T-helper 2 cell treated with Interferon-gamma antibody and Interleukin-4, amounts not matched to agents 100 ng/mL and 5 ng/mL, for 36 hours (primary cell): ENCODE results near the gene LY6G6F. TPM values are rescaled to one million over a fixed set of nuclear protein-coding genes. Genes with fewer than 3 reads are reported as not detected.

Source experiments
- intact Hi-C: fragments of 100-400 bp; cut with micrococcal nuclease; formaldehyde crosslinking; loops from one replicate; pipeline ENCODE4 v1.15.1; 2023
- total RNA-seq: library from RNA; stranded (reverse); gene quantifications from 2 replicates; pipeline ENCODE4 v1.2.3, GENCODE V29; 2022

The LY6G6F gene
- total RNA-seq, 1 donor from 2014 or later: not detected

DNA sequence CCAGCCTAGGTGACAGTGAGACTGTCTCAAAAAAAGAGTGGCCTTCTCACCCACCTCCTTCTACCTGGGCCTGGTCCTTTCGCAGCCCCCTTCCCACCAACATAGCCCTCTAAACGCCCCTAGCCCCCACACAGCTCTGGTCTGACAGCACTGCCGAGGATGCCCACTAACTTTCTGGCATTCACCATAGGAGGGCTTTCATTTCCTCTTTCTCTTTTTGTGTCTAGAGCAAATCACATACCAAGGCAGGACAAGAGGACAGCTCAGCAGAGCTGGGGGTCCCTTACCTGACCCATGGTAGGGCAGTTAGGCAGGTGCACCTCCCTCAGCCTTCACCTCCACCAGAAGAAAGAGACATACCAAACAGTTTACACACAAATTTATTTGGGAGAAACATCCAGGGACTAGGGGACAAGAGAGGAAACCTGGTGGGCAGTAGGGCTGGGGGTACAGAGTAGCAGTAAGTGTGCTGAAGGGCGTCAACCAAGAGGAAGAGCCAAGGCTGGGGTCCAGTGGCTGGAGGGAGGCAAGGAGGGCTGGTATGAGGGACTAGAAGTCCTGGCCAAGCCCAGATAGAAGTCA, 30.3 kb upstream of the LY6G6F start:
- intact Hi-C loops: loop anchor here (2.0 kb wide), 1 partner anchor 26 kb away; the partner anchor contains the start of gene ABHD16A

DNA sequence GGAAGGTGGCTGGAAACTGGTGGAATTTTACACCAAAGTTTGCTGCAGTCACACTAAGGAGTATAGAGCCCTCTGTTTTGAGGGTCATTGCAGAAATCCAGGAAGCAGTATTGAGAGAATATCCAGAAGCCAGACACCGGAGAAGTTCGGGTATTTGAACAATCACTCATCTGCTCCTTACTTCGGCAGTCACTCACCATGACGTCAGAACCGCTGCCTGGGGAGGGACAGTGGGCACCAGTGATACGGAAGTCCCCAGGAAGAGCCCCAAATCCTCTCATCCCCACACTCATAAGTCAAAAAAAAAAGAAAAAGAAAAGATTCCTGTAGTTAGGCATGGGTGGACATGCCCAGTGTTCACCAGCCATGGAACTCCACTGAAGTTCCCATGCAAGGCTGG, 29.8 kb upstream of the LY6G6F start:
- intact Hi-C loops: loop anchor here (2.0 kb wide), 1 partner anchor 26 kb away; the partner anchor contains the start of gene ABHD16A

DNA sequence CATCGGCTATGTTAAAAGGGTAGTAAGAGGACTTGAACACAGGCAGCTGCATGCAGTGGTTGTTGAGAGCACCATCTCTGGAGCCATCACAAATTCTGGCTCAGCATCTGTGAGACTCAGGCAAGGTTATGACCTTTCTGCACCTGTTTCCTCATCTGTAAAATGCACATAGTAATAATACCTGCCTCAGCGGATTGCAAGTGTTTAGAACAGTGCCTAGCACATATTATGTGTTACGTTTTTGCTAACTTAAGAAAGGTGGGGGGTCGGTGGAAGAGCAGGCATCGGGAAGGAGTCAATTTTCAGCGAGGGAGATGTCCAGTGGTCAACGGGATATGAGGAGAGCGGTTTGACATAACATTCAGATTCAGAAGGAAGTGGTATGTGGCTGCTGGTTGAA, 28.7 kb upstream of the LY6G6F start:
- intact Hi-C loops: loop anchor here (2.0 kb wide), 1 partner anchor 25 kb away; the partner anchor contains the start of gene ABHD16A

DNA sequence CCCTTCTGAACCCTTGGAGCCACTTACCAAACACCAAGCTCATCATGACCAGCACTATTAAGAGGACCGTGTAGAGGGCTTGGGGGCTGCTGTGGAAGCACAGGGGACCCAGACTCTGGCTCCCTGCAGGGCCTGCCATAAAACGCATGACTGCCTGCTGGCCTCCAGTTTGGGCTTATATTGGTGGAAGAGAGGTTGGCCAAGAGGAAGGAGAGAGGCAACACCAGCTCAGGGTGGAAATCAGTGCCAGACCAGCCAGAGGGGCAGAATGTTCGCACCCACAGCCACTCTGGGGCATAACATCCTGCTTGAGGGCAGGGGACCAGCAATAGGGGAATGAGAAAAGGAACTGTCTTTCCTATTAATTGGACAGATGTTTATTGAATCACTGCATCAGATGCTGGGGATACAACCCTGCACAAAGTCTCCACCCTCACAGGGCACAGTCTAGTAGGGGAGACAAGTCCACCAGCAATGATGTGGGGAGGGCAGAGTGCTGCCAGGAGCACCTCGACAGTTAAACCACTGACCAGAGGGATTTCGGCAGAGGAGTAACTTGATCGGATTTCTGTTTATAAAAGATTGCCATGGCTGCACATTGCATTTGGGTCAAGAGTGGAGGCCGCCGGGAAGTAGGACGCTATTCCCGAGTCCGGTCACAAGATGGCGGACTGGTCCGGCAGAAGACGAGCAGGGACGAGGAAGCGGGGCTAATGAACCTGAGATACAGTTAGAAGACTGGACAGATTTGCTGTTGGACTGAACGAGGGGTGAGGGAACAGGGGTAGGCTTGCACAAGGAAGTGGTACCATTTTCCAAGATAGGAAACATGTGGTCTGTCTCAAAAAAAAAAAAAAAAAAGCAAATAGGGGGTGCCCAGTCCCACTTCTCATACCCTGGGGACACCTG, 26.2 kb upstream of the LY6G6F start, which contains the start of gene LY6G5C:
Gene LY6G5C, minus strand, starts transcription at position 842 of the 909 bp plus-strand sequence. Its CDS starts 694 bp downstream, at position 148.
- intact Hi-C loops: loop anchor here (2.0 kb wide), 2 partner anchors 48 to 150 kb away; partner anchors contain the start of gene DDAH2

DNA sequence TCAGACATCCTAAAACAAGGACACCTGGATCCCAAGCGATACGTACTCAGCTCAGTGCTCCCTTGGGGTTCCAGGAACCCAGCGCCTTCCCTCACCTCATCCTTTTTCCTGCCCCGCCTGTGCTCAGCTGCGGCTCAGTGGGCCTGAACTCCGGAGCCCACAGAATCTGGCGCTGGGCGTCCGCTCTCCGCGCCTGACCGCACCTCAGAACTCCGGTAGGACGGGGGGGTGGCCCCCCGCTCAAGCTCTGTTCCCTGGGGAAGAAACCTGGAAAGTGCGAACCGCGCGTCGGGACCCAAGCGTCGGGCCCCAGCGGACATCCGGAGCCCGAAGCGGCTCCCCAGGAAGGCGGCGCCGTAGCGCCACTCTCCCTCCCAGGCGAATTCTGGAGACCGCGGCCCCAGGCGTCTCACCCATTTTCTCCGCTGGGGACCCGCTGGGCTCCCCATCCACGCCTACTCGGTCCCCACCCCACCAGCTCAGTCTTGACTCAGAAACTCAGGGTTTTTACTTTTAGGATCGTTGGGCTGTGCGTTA, 25.5 kb upstream of the LY6G6F start:
- intact Hi-C loops: loop anchor here (2.0 kb wide), 2 partner anchors 48 to 150 kb away; partner anchors contain the start of gene DDAH2

DNA sequence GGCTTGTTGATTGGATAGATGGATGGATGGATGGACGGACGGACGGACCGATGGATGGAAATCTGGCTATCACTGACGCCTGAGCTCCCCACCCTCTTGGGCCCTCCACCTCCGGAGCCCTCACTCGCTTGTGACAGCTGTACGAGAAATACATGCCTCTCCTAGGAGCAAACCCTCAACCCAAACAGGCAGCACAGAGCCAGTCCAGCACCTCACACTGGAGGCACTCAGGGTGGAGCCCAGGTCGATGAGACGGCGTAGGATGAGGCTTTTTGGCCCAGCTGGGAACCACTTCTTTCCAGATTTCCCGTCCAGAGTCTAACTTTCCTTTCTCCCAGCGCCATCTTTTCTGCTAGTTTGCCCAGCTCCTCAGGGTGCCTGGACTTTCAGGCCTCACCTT, 23.1 kb upstream of the LY6G6F start:
- intact Hi-C loops: no loop called here

DNA sequence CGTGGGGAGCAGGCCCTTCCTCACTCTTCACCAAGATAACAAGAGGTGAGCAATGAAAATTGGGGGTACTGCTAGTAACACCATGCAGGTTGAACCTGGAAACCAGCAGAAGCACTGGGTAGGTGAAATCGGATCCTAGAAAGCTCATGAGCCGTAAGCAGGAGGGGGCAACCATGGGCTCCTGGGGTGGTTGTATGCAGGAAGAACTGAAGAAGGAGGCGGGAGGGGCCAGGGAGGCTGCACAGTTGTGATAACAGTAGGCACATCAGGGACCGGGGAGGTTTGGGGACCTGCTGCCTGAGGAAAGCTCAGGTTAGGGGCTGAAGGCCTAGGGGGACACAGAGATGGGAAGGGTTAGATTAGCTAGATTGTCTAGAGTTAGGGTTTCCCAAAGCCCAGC, 20.2 kb upstream of the LY6G6F start:
- intact Hi-C loops: no loop called here

DNA sequence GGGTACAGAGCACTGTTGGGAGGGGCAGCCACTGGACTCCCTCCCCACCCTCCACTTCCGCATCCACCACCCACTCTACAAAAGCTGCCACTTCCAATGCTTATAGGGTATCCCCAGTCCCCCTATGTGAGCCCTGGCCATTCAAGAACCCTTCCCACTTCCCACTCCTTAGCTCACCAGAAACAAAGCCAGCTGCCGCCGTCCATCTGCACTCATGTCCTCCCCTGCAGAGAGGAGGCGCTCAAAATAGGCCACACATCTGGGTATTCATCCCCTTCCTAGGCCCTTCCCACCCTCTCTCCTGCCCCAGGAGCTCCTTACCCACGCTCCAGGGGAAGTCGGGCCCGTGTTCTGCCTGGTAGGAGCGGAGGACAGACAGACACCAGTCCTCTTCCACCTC, 19.3 kb upstream of the LY6G6F start:
- intact Hi-C loops: no loop called here

DNA sequence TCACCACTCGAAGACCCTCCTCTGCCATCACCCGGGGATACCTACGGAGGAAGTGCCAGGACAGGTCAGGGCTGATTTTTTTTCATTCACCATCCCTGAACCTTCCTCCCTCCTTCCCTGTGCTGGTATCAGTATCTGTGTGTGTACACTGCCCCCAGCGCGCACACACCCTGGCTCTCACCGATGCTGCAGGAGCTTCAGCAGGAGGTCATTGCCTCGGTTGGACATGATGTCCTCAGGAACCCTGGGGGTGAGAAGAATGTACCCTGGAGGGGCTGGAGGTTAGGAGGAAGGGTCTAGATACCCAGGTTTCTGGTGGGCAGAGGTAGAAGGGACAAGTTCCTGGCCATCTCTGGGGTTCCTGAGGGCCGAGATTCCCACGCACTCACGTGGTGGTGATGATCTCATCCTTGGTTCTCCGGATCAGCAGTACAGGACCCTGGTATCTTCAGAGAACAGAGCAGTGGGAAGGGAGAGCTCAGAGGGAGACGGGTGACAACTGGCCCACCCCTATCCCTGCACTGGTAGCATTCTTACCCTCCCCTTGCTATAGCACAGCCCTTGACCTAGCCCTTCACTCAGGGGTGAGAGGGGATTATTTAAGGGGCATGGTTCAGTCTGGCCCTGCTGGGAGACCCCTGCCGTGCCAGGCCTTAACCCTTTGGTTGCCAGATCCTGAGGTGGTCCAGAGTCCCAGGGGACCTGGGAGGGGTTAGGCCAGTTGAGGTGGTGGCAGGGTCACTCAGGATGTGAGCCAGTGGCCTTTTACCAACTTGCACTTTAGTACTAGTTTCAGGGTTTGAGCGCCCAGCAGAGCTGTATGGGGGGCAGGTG, 18.6 kb upstream of the LY6G6F start:
- intact Hi-C loops: no loop called here

DNA sequence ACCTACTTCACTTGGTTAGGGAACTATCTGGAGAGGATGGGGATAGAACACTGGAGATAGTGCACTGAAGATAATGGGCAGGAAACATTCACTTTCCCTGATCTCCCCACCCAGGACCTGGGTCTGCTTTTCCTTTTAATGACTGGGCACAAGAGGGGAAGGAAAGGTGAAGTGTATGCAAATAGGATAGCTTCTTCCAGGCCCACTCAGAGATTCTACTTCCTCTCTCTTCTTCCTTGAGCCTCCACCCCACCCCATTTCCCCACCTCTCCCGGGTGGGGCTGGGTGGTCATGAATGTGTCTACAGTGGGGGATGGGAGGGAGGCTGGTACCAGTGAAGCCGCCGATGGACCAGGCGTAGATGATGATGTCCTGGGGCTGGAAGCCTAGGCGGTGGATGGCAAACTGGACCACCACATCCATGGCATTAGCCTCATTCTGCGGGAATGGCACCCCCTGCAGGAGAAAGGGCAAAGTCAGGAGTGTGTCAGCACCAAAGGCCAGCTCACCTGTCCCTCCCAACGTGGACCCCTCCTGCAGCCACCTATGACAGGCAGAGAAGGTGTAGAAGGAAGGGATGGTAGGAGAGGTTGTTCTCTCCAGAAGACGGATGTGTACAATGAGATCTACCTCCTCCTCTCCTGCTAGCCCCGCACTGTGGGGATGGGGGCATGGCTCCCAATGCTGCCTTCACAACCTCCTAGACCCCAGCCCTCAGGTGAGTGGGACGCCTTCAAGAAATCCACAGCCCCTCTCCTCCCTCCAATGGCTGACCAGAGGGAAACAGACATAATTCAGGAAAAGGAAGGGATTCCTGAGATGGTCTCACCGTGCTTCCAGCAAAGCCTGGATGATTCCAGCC, 17.2 kb upstream of the LY6G6F start:
- intact Hi-C loops: no loop called here

DNA sequence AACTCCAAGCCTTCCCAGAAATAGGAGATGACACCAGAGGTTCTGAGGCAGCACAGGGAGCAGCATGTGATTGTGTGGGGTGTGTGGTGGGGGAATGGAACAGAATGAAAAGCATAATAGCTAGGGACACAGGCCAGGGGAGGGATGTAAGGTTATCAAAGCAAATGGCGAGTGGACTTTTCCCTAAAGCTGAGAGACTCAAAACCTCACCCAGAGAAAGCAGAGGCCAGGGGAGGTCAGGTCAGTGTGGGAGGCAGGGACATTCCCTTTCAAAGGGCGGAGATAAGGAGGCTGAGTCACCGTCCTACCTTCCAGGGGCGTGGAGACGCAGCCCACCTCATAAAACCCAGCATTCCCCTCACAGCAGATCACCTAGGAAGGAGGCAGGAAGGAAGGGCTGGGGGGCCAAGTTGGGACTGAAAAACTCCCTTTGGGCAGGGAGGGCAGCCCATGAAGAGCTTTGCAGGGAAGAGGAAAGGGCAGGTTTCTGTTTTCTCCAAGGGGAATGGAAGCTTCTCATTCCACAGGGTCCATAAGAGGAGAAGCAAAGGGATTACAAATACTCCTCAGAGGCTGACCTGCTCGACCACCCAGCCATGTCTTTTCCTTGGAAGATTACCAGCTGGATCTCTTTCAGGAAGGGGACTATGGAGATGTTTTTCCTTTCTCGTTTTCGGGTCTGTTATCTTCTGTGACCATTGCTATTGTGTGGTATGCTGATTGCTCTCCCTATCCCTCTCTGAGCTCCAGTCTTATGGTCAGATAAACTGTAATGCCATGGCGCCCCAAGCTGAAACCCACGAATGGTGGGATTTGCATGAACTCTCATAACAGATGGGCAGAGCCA, 16.2 kb upstream of the LY6G6F start:
- intact Hi-C loops: no loop called here

DNA sequence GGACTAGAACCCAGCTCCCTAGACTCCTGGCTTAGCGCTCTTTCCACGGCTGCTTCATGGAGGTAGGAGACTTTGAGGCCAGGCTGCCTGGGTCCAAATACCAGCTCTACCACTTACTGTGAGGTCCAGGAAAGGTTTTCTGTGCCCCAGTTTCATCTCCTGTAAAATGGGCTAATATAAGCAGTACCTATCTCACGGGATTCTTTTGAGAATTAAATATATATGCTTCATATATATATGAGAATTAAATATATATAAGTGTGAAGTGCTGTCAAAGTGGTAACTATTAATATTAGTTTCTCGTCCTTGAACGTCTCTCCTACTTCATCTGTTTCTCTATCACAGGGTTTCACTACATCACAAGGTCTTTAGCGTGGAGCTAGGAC, 15.6 kb upstream of the LY6G6F start:
- intact Hi-C loops: no loop called here

DNA sequence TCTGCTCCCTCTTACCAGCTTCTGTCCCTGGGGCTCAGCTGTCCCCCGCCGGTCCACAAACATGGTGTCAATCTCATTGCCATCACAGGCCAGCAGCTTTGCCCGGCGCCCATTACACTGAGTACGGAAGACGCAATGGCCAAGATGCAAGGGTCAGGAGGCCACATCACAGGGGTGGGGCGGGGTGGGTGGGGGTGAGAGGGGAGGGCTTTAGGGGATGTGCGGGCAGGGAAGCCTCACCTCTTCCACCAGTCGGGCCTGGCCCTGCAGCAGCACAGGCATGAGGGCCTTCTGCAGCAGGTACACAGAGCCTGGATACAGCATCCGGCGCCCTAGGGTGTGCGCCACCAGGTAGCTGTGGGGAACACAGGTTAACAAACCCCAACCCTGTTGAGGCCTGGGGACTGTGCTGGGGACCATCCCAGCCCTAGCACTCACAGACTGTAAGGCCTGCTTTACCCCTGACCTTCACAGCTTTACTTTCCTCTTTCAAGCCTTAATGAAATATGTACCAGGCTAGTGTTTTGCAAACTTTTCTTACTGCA, 15.0 kb upstream of the LY6G6F start:
- intact Hi-C loops: no loop called here

DNA sequence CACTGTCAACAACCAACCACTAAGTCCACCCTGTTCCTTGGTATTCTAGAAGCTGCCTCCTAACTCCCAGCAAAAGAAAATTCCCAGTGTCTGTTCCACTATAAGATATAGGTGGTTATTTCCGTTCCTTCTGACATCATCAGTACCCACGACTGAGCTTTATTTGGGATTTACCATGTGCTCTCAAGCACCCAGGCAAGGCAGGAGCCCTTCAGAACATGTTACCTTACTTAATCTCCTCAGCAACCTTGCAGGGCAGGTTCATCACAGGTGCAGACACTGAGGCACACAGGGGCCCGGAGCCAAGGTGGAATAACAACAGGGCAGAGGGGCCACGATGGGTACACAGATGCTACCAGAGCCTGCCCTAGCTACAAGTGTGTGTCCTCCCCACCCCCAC, 14.3 kb upstream of the LY6G6F start:
- intact Hi-C loops: no loop called here

DNA sequence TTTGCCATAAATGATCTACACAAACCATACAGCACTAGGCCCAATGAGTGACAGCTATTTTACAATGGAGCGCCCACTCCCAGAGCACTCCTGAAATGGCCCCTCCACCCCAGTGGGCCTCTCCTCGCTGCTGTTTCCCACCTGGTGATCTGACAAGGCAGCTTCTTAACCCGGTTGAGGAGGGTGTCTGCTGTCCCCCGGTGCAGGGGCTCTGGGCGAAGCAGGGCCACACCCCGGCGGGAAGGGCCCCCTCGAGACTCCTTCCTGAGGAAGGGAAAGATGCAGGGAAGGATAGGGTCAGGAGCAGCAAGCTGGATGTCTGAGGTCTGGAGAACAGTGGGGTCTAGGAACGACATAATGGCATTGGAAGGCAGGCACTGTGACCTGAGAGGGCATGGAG, 13.8 kb upstream of the LY6G6F start:
- intact Hi-C loops: no loop called here

DNA sequence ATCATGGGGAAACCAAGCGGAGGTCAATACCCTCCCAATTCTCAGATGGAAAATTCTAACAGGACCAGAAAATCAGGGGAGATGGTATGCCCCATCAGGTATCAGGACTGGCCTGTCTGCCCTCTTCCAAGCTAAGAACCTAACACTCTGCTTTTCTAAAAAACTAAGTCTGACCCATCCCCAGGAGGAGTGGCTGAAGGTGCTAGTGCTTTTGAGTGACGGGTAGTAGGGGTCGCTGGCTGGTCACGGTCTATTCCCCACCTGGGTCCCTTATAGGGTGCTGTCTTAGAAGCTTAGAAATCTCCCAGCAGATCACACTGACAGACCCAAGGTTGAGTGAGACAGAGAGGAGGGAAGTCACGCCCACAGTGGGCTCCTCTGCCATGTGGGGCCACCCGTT, 13.1 kb upstream of the LY6G6F start:
- intact Hi-C loops: no loop called here

DNA sequence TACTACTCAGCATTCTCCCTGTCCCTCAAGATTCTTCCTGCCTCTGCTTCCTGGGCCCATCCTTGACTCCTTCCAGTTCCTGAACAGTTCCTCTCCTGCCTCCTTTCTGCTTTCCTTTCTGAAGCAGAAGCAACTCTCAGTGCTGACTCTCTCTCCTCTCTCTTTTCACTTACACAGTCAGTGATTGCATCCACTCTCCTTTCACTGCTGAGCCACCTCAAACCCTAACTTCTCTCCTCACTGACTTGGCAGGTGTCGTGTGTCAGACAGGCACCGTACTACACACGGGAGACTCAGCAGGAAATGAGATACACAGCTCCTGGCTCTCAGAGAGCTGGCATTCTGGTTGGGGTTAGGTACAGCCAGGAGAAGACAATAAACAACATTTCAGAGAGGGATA, 9.1 kb upstream of the LY6G6F start:
- intact Hi-C loops: no loop called here

DNA sequence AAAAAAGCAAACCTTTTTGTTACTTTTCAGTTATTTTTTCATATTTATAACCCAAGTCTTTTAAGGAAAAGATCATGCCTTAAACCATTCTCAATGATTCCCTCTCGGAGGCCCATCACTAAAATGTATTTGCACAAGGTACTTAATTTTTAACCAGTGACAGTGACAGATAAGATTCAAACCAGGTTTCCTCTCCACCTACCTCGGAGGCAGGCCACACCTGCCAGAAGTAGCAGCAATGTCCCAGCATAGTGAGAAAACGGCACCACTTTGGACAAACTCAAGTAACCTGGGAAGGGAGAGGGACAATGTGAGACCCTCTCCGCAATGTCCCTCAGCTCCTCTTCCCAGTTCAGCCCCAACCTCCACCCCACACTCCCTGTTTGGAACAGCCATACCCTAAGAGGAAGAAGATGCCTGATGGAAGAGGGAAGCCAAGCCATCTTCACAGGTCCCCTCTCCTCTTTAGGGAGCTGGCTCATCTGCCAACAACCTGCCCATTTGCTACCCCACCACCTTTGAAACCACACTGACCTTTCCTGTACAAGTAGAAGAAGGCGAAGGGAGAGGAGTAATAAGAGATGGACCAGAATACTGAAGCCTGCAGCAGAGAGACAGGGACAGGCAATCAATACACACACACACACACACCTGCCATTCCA, 5.8 kb upstream of the LY6G6F start:
- intact Hi-C loops: no loop called here
